Measurements from ENCODE around the gene VPS54. TPM values are rescaled to one million over a fixed set of nuclear protein-coding genes. Genes with fewer than 3 reads are reported as not detected.

VPS54 gene
- total RNA-seq, 1 donor from 2014 or later: 15.0 TPM

DNA sequence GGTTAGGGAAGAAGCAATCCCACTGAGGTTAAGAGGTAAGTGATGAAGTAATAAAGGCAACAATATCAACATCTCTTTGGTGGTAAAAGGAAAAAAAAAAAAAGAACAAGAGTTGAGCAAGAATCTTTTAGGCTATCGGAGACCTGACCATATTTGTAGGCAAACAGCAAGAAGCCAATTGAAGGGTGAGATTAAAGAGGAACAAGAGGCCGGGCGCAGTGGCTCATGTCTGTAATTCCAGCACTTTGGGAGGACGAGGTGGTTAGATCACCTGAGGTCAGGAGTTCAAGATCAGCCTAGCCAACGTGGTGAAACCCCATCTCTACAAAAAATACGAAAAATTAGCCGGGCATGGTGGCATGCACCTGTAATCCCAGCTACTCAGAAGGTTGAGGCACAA is 11.3 kb downstream of the VPS54 start:
- Mint-ChIP-seq H3K4me3 (ENCODE audit: unreplicated experiment) (no peak overlapping the region), H3K27me3 (ENCODE audit: low read depth) (no peaks in the 10 kb centered on the region), H3K9me3 (ENCODE audit: low read depth) (no peaks in the 10 kb centered on the region), H3K4me1 (ENCODE audit: low read depth) (peaks cover 17% of the 10 kb centered on the region), H3K36me3 (ENCODE audit: low read depth) (peaks cover 3% of the 10 kb centered on the region), H3K27ac (ENCODE audit: unreplicated experiment) (no peak overlapping the region)
- TF ChIP-seq, protein P1, sequence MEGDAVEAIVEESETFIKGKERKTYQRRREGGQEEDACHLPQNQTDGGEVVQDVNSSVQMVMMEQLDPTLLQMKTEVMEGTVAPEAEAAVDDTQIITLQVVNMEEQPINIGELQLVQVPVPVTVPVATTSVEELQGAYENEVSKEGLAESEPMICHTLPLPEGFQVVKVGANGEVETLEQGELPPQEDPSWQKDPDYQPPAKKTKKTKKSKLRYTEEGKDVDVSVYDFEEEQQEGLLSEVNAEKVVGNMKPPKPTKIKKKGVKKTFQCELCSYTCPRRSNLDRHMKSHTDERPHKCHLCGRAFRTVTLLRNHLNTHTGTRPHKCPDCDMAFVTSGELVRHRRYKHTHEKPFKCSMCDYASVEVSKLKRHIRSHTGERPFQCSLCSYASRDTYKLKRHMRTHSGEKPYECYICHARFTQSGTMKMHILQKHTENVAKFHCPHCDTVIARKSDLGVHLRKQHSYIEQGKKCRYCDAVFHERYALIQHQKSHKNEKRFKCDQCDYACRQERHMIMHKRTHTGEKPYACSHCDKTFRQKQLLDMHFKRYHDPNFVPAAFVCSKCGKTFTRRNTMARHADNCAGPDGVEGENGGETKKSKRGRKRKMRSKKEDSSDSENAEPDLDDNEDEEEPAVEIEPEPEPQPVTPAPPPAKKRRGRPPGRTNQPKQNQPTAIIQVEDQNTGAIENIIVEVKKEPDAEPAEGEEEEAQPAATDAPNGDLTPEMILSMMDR (IDR thresholded peaks at IDR 0.05): no peak
- no peak for DNase-seq (ENCODE audit: low spot score)

- DNase-seq (ENCODE audit: low spot score): no peak
- TF ChIP-seq, protein P1 (IDR thresholded peaks at IDR 0.05): no peak
- H3K4me1 Mint-ChIP-seq (ENCODE audit: low read depth): peaks cover 17% of the 10 kb centered on the region
- no peak overlapping the region for H3K27ac Mint-ChIP-seq (ENCODE audit: unreplicated experiment)
- no peaks in the 10 kb centered on the region for H3K9me3 Mint-ChIP-seq (ENCODE audit: low read depth)
- no peaks in the 10 kb centered on the region for H3K27me3 Mint-ChIP-seq (ENCODE audit: low read depth)
- H3K36me3 Mint-ChIP-seq (ENCODE audit: low read depth): peaks cover 3% of the 10 kb centered on the region
- H3K4me3 Mint-ChIP-seq (ENCODE audit: unreplicated experiment): no peak overlapping the region
These were observed 13.4 kb downstream of the VPS54 start for GRCh38 chr2:64005707-64006356.

- H3K27ac Mint-ChIP-seq (ENCODE audit: unreplicated experiment): no peak overlapping the region
- H3K9me3 Mint-ChIP-seq (ENCODE audit: low read depth): peaks cover 2% of the 10 kb centered on the region
- no peak for DNase-seq (ENCODE audit: low spot score)
- TF ChIP-seq, protein P1 (IDR thresholded peaks at IDR 0.05): no peak
- peaks cover 20% of the 10 kb centered on the region for H3K4me1 Mint-ChIP-seq (ENCODE audit: low read depth)
- no peaks in the 10 kb centered on the region for H3K27me3 Mint-ChIP-seq (ENCODE audit: low read depth)
- H3K36me3 Mint-ChIP-seq (ENCODE audit: low read depth): peaks cover 5% of the 10 kb centered on the region
- no peak overlapping the region for H3K4me3 Mint-ChIP-seq (ENCODE audit: unreplicated experiment)
These were observed 16.0 kb downstream of the VPS54 start for GRCh38 chr2:64003239-64003638.

DNA sequence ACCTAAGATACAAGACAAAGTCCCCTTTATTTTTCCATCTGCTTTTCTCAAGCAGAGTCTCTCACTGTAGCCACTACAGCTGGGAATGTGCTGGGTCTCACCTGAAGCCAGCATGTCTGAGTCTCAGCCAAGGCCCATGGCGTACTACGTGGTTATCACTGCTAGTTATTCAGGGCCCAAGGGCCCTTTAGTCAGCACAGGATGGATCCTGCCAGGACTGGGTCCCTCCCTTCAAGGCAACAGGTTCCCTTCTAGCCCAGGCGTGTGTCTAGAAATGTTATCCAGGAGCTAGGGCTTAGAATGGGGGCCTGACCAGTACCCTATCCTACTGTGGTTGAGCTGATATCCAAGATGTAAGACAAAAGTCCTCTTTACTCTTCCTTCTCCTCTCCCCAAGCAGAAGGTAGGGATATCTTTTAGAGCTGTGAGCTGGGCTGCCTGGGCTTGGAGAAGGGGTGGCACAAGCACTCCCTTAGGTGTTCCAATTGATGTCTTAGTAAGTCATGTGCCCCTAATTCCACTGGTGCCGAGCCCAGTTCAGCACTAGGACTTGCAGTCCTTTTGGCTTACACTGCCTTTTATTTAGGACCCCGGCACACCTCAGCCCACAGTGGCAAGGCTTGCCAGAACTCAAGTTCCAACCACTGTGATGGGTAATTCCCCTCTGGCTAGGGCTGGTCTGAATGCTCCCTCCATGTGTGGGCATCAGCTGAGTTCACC is 17.7 kb downstream of the VPS54 start:
- no peaks in the 10 kb centered on the region for H3K27me3 Mint-ChIP-seq (ENCODE audit: low read depth)
- peaks cover 16% of the 10 kb centered on the region for H3K9me3 Mint-ChIP-seq (ENCODE audit: low read depth)
- H3K36me3 Mint-ChIP-seq (ENCODE audit: low read depth): peaks cover 7% of the 10 kb centered on the region
- TF ChIP-seq, protein P1 (IDR thresholded peaks at IDR 0.05): no peak
- H3K27ac Mint-ChIP-seq (ENCODE audit: unreplicated experiment): no peak overlapping the region
- H3K4me3 Mint-ChIP-seq (ENCODE audit: unreplicated experiment): no peak overlapping the region
- no peak for DNase-seq (ENCODE audit: low spot score)
- peaks cover 25% of the 10 kb centered on the region for H3K4me1 Mint-ChIP-seq (ENCODE audit: low read depth)

GRCh38 chr2:64000630-64001381 is 18.4 kb downstream of the VPS54 start:
- peaks cover 7% of the 10 kb centered on the region for H3K36me3 Mint-ChIP-seq (ENCODE audit: low read depth)
- H3K9me3 Mint-ChIP-seq (ENCODE audit: low read depth): peaks cover 18% of the 10 kb centered on the region
- H3K4me3 Mint-ChIP-seq (ENCODE audit: unreplicated experiment): no peak overlapping the region
- H3K27ac Mint-ChIP-seq (ENCODE audit: unreplicated experiment): no peak overlapping the region
- H3K27me3 Mint-ChIP-seq (ENCODE audit: low read depth): no peaks in the 10 kb centered on the region
- H3K4me1 Mint-ChIP-seq (ENCODE audit: low read depth): peaks cover 25% of the 10 kb centered on the region
- TF ChIP-seq, protein P1 (IDR thresholded peaks at IDR 0.05): peak; percentile 18
- DNase-seq (ENCODE audit: low spot score): no peak
